ENCODE data around the gene LAMA3. TPM values are rescaled to one million over a fixed set of nuclear protein-coding genes. Genes with fewer than 3 reads are reported as not detected.
A peak's percentile ranks its signal among the peaks of the same experiment; 100 is the strongest.

The LAMA3 gene
- total RNA-seq, 4 donors from 2014 or later = 46.5 to 75.4 (median 57.4) TPM

- no peak overlapping the region for H3K27ac ChIP-seq
- no peaks in the 10 kb centered on the region for H3K27me3 ChIP-seq
- no peak for TF ChIP-seq CTCF (IDR thresholded peaks at IDR 0.05)
- TF ChIP-seq POLR2A (IDR thresholded peaks at IDR 0.05) = no peak
- H3K4me3 ChIP-seq = no peak overlapping the region
- DNase-seq = no peak
- no peaks in the 10 kb centered on the region for H3K9me3 ChIP-seq
- H3K4me1 ChIP-seq = no peaks in the 10 kb centered on the region
- no peaks in the 10 kb centered on the region for H3K36me3 ChIP-seq
- intact Hi-C loops (cut with DNase I; ENCODE audit: low total_unique reads) = no loop called here
Measured at GRCh38 chr18:23916338-23916737, 227.1 kb downstream of the LAMA3 start.

GRCh38 chr18:23918395-23919032, 229.3 kb downstream of the LAMA3 start:
- TF ChIP-seq POLR2A (IDR thresholded peaks at IDR 0.05) (no peak), CTCF (IDR thresholded peaks at IDR 0.05) (peak; percentile 66 to 85 (median 74))
- no peaks in the 10 kb centered on the region for H3K4me1 ChIP-seq
- H3K27ac ChIP-seq = no peak overlapping the region
- intact Hi-C loops (cut with DNase I; ENCODE audit: low total_unique reads) = no loop called here
- no peaks in the 10 kb centered on the region for H3K36me3 ChIP-seq
- DNase-seq = peak; percentile 77 to 78
- no peaks in the 10 kb centered on the region for H3K9me3 ChIP-seq
- no peak overlapping the region for H3K4me3 ChIP-seq
- no peaks in the 10 kb centered on the region for H3K27me3 ChIP-seq

- no peak overlapping the region for H3K4me3 ChIP-seq
- no peaks in the 10 kb centered on the region for H3K27me3 ChIP-seq
- no peaks in the 10 kb centered on the region for H3K36me3 ChIP-seq
- H3K4me1 ChIP-seq = no peaks in the 10 kb centered on the region
- TF ChIP-seq POLR2A (IDR thresholded peaks at IDR 0.05) (no peak), CTCF (IDR thresholded peaks at IDR 0.05) (no peak)
- H3K9me3 ChIP-seq = no peaks in the 10 kb centered on the region
- intact Hi-C loops (cut with DNase I; ENCODE audit: low total_unique reads) = no loop called here
- H3K27ac ChIP-seq = no peak overlapping the region
- no peak for DNase-seq
Measured at GRCh38 chr18:23920054-23920453, 230.8 kb downstream of the LAMA3 start.

- TF ChIP-seq POLR2A (IDR thresholded peaks at IDR 0.05) (no peak), CTCF (IDR thresholded peaks at IDR 0.05) (no peak)
- DNase-seq = no peak
- intact Hi-C loops (cut with DNase I; ENCODE audit: low total_unique reads) = no loop called here
- Histone ChIP-seq H3K27ac (no peak overlapping the region), H3K36me3 (no peaks in the 10 kb centered on the region), H3K9me3 (no peaks in the 10 kb centered on the region), H3K27me3 (no peaks in the 10 kb centered on the region), H3K4me1 (no peaks in the 10 kb centered on the region), H3K4me3 (no peak overlapping the region)
Measured at GRCh38 chr18:23921716-23922285, 232.5 kb downstream of the LAMA3 start.

GRCh38 chr18:23922939-23923338, 233.7 kb downstream of the LAMA3 start:
- no peak overlapping the region for H3K4me3 ChIP-seq
- TF ChIP-seq CTCF (IDR thresholded peaks at IDR 0.05) (no peak), POLR2A (IDR thresholded peaks at IDR 0.05) (no peak)
- intact Hi-C loops (cut with DNase I; ENCODE audit: low total_unique reads) = no loop called here
- H3K36me3 ChIP-seq = no peaks in the 10 kb centered on the region
- H3K27ac ChIP-seq = no peak overlapping the region
- no peaks in the 10 kb centered on the region for H3K27me3 ChIP-seq
- H3K9me3 ChIP-seq = no peaks in the 10 kb centered on the region
- H3K4me1 ChIP-seq = no peaks in the 10 kb centered on the region
- DNase-seq = no peak
